Measurements from ENCODE around the gene PRDM15. TPM values are rescaled to one million over a fixed set of nuclear protein-coding genes. Genes with fewer than 3 reads are reported as not detected.

Gene PRDM15
- total RNA-seq, 1 experiment from 2014 or later: 11.2 TPM

DNA sequence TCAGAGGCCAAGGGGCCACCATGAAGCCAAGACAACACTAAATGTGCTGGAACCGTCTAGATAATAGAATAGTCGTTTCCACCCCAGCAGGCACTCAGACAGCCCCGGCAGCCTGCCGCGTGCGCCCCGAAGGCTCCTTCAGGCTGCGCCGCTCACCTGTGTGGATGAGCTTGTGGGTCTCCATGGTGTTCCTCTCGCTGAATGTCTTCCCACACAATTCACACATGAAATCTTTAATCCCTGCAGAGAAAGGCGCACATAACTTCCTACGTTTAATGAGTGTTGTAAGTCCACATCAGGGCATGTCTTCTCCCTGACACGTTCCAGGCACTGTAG lies 68.6 kb downstream of the PRDM15 start:
- Histone ChIP-seq H3K4me1 (ENCODE audit: control insufficient read depth, insufficient read depth, low read length) (no peaks in the 10 kb centered on the region), H3K27me3 (ENCODE audit: control insufficient read depth, insufficient read depth, low read length) (no peaks in the 10 kb centered on the region), H3K4me3 (ENCODE audit: low read depth in 2 of 2, low read length in 2 of 2) (no peak overlapping the region), H3K27ac (ENCODE audit: low read length) (no peak overlapping the region), H3K36me3 (ENCODE audit: control insufficient read depth, insufficient read depth, low read length) (no peaks in the 10 kb centered on the region), H3K9me3 (ENCODE audit: control insufficient read depth, insufficient read depth, low read depth, low read length) (no peaks in the 10 kb centered on the region)
- CTCF ChIA-PET: no interaction called here
- no peak for DNase-seq (ENCODE audit: low read depth, low spot score)
- TF ChIP-seq, protein P1, sequence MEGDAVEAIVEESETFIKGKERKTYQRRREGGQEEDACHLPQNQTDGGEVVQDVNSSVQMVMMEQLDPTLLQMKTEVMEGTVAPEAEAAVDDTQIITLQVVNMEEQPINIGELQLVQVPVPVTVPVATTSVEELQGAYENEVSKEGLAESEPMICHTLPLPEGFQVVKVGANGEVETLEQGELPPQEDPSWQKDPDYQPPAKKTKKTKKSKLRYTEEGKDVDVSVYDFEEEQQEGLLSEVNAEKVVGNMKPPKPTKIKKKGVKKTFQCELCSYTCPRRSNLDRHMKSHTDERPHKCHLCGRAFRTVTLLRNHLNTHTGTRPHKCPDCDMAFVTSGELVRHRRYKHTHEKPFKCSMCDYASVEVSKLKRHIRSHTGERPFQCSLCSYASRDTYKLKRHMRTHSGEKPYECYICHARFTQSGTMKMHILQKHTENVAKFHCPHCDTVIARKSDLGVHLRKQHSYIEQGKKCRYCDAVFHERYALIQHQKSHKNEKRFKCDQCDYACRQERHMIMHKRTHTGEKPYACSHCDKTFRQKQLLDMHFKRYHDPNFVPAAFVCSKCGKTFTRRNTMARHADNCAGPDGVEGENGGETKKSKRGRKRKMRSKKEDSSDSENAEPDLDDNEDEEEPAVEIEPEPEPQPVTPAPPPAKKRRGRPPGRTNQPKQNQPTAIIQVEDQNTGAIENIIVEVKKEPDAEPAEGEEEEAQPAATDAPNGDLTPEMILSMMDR (IDR thresholded peaks at IDR 0.05): no peak
- TF ChIP-seq, protein P2, sequence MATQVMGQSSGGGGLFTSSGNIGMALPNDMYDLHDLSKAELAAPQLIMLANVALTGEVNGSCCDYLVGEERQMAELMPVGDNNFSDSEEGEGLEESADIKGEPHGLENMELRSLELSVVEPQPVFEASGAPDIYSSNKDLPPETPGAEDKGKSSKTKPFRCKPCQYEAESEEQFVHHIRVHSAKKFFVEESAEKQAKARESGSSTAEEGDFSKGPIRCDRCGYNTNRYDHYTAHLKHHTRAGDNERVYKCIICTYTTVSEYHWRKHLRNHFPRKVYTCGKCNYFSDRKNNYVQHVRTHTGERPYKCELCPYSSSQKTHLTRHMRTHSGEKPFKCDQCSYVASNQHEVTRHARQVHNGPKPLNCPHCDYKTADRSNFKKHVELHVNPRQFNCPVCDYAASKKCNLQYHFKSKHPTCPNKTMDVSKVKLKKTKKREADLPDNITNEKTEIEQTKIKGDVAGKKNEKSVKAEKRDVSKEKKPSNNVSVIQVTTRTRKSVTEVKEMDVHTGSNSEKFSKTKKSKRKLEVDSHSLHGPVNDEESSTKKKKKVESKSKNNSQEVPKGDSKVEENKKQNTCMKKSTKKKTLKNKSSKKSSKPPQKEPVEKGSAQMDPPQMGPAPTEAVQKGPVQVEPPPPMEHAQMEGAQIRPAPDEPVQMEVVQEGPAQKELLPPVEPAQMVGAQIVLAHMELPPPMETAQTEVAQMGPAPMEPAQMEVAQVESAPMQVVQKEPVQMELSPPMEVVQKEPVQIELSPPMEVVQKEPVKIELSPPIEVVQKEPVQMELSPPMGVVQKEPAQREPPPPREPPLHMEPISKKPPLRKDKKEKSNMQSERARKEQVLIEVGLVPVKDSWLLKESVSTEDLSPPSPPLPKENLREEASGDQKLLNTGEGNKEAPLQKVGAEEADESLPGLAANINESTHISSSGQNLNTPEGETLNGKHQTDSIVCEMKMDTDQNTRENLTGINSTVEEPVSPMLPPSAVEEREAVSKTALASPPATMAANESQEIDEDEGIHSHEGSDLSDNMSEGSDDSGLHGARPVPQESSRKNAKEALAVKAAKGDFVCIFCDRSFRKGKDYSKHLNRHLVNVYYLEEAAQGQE (IDR thresholded peaks at IDR 0.05; ENCODE audit: insufficient read depth in 1 of 2, low read depth in 2 of 2, low read length in 1 of 2): no peak
- intact Hi-C loops (cut with micrococcal nuclease; ENCODE audit: unreplicated experiment): no loop called here
- no peak for ATAC-seq
- in situ Hi-C loops (cut with HindIII; ENCODE audit: low pct_unique_long_range_greater_than_20kb, low sequenced_read_pairs): no loop called here
- no TSS peak for BruUV-seq (replicated peaks)
- POLR2A ChIA-PET: no interaction called here

DNA sequence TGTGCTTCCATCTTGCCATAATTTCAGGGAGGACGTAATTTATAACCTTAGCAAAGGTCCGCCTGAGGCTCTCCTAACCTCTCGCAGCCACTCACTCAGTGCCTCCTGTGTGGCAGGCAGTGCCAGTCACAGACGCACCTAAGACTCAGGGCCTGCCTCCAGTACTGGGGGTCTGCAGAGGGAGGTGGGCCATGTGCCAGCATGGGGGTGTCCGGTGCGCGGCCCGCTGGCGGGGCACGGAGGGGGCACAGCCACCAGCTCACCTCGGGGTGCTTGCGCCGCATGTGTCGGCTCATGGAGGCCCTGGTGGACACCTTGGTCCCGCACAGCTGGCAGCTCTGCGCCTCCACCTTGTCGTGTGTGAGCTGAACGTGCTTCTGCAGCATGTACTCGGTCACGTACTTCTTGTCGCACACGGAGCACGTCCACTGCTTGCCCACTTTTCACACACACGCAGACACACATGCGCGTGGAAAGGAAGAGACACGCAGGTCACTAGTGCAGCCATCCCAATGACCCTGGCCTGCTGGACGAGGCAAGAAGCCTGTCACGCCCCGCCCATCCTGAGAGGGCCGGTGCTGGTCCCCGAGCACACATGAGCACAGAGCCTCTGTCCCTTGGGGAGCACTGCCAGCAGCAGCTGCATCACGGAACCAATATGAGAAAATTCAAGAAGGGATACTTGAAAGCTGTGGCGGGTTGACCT lies 69.1 kb downstream of the PRDM15 start:
- H3K4me1 ChIP-seq (ENCODE audit: control insufficient read depth, insufficient read depth, low read length): no peaks in the 10 kb centered on the region
- H3K36me3 ChIP-seq (ENCODE audit: control insufficient read depth, insufficient read depth, low read length): no peaks in the 10 kb centered on the region
- in situ Hi-C loops (cut with HindIII; ENCODE audit: low pct_unique_long_range_greater_than_20kb, low sequenced_read_pairs): no loop called here
- ChIA-PET CTCF (no interaction called here), POLR2A (interaction anchor here (0.6 kb wide), 1 partner anchor 212 kb away, joined by 4 read pairs; no protein-coding TSS in a partner anchor)
- H3K9me3 ChIP-seq (ENCODE audit: control insufficient read depth, insufficient read depth, low read depth, low read length): no peaks in the 10 kb centered on the region
- BruUV-seq (replicated peaks): no TSS peak
- no peak for DNase-seq (ENCODE audit: low read depth, low spot score)
- no peak overlapping the region for H3K4me3 ChIP-seq (ENCODE audit: low read depth in 2 of 2, low read length in 2 of 2)
- no peak overlapping the region for H3K27ac ChIP-seq (ENCODE audit: low read length)
- intact Hi-C loops (cut with micrococcal nuclease; ENCODE audit: unreplicated experiment): no loop called here
- H3K27me3 ChIP-seq (ENCODE audit: control insufficient read depth, insufficient read depth, low read length): no peaks in the 10 kb centered on the region
- TF ChIP-seq, protein P2 (IDR thresholded peaks at IDR 0.05; ENCODE audit: insufficient read depth in 1 of 2, low read depth in 2 of 2, low read length in 1 of 2): no peak
- TF ChIP-seq, protein P1 (IDR thresholded peaks at IDR 0.05): no peak
- TF ChIP-seq POLR2AphosphoS5 (IDR thresholded peaks at IDR 0.05; ENCODE audit: low read depth, low read length): no peak
- TF ChIP-seq SIN3A (IDR thresholded peaks at IDR 0.05; ENCODE audit: borderline replicate concordance, insufficient read depth, low read depth, low read length): no peak
- no peak for TF ChIP-seq TCF7L2 (IDR thresholded peaks at IDR 0.05; ENCODE audit: low read depth, low read length)
- no peak for ATAC-seq
